Right lobe of liver (tissue), 6 donors: Measurements from ENCODE around the gene ZNF564. TPM values are rescaled to one million over a fixed set of nuclear protein-coding genes. Genes with fewer than 3 reads are reported as not detected.

Experiments
- ATAC-seq, 4 donors: fragments of 200-7000 bp; cut with Tn5 transposase; one replicate each; pipeline ENCODE4 v1.9.1; 2020; ENCODE audit warnings: mild to moderate bottlenecking in 4 of 4, moderate library complexity in 4 of 4
- DNase-seq, 3 donors: peaks; one replicate each; pipeline ENCODE4 v3.0.0-alpha.2; 2020
- H3K27ac ChIP-seq, 3 donors: fragments of 200-600 bp; one replicate each; pipeline ENCODE4 v1.8.0; 2022
- H3K27me3 ChIP-seq, 2 donors: fragments of 200-600 bp; one replicate each; pipeline ENCODE4 v1.8.0; 2022
- H3K36me3 ChIP-seq, 4 donors: fragments of 200-600 bp; sonication (generic) in 1 of 4; one replicate each; pipeline versions ENCODE4 v1.5.1 to v1.8.0; 2017 to 2022; ENCODE audit warnings: control low read depth in 1 of 4
- H3K4me1 ChIP-seq, 4 donors: fragments of 200-600 bp; sonication (generic) in 1 of 4; one replicate each; pipeline versions ENCODE4 v1.5.1 to v1.8.0; 2017 to 2022; ENCODE audit warnings: control low read depth in 1 of 4
- H3K4me3 ChIP-seq, 3 donors: fragments of 200-600 bp; one replicate each; pipeline ENCODE4 v1.8.0; 2022
- H3K9me3 ChIP-seq, 4 donors: fragments of 200-600 bp; sonication (generic) in 1 of 4; one replicate each; pipeline versions ENCODE4 v1.5.1 to v1.8.0; 2017 to 2022; ENCODE audit warnings: control low read depth in 1 of 4
- CTCF ChIP-seq, 4 donors: fragments of 200-600 bp in 3 of 4; fragments of 450-650 bp in 1 of 4; IDR thresholded peaks; one replicate each; pipeline versions ENCODE4 v1.5.1 to v1.8.0; 2016 to 2022; ENCODE audit warnings: antibody characterized with exemption in 4 of 4, mild to moderate bottlenecking in 2 of 4
- POLR2A ChIP-seq: fragments of 450-650 bp; IDR thresholded peaks from one replicate; pipeline ENCODE4 v1.6.1; 2017; ENCODE audit warnings: antibody characterized with exemption, mild to moderate bottlenecking
- WGBS: methylation state at CpG from one replicate; pipeline ENCODE4 v1.1.6; 2018; ENCODE audit warnings: low coverage, low lambda C conversion rate; ENCODE audit not compliant: insufficient coverage; ENCODE audit errors: missing lambda C conversion rate; 5-methylcytosine and 5-hydroxymethylcytosine counted together
- intact Hi-C, 2 donors: fragments of 100-400 bp; cut with DNase I; formaldehyde crosslinking; loops; one replicate each; pipeline versions ENCODE4 v1.11.2 to v1.14.1; 2022
- total RNA-seq, 6 experiments: library from RNA; depleted of rRNA in 2 of 6; stranded (reverse); fragments of >200 nt in 2 of 6; fragmentation: NEBNext Ultra II Directional in 3 of 6; extraction: Animal tissue kit (Norgen Biotek cat#: 25700) in 3 of 6; gene quantifications; one replicate each; pipeline versions ENCODE4 v1.1.0 to v1.2.4, GENCODE V29; 2016 to 2023
- donor health status: DM: no; HTN: yes; CAD: no.
- donor health status: DM: no; HTN: no; CAD: no.
- donor health status: DM: no; HTN: no; CAD: no.
- donor health status: DM: no; HTN: yes; CAD: no.
- donor health status: DM: no; HTN: yes; CAD: no.

ZNF564 gene
- total RNA-seq, 6 experiments from 2014 or later, result 3.1 to 8.1 (median 5.3) TPM

GRCh38 chr19:12485571-12485970, 65.7 kb downstream of the ZNF564 start:
- H3K27ac ChIP-seq, result no peak overlapping the region

GRCh38 chr19:12485052-12485416, 66.2 kb downstream of the ZNF564 start:
- no peak for TF ChIP-seq CTCF (IDR thresholded peaks at IDR 0.05)
- TF ChIP-seq POLR2A, result no peak
- no peaks in the 10 kb centered on the region for H3K27me3 ChIP-seq
- peak overlapping the region; percentile 12 to 60 (median 39) for H3K27ac ChIP-seq
- no peaks in the 10 kb centered on the region for H3K36me3 ChIP-seq
- WGBS, result 2% methylated on average over 8 of the region's 11 CpGs
- intact Hi-C loops, result no loop called here
- no peak for DNase-seq
- H3K4me3 ChIP-seq, result peak overlapping the region; percentile 71 to 97 (median 91)
- ATAC-seq, result peak; percentile 49 to 62 (median 56)
- H3K9me3 ChIP-seq, result no peaks in the 10 kb centered on the region
- no peaks in the 10 kb centered on the region for H3K4me1 ChIP-seq

More at GRCh38 chr19:12485571-12485970, 65.7 kb downstream of the ZNF564 start:
- Histone ChIP-seq H3K4me3 (no peak overlapping the region), H3K9me3 (no peaks in the 10 kb centered on the region), H3K36me3 (no peaks in the 10 kb centered on the region), H3K27me3 (no peaks in the 10 kb centered on the region), H3K4me1 (no peaks in the 10 kb centered on the region)
- ATAC-seq (no peak), DNase-seq (no peak)
- TF ChIP-seq CTCF (IDR thresholded peaks at IDR 0.05) (no peak), POLR2A (no peak)
- intact Hi-C loops, result no loop called here
- 77% methylated on average over 3 of the region's 3 CpGs for whole genome bisulfite sequencing

GRCh38 chr19:12484371-12485051, 66.8 kb downstream of the ZNF564 start, which contains the start of gene ZNF709:
Gene ZNF709 (minus strand): TSS chr19:12484816. CDS start chr19:12484657, 159 bp downstream.
- intact Hi-C loops, result no loop called here
- ATAC-seq, result peak; percentile 99 to 100 (median 100)

GRCh38 chr19:12484011-12484370, 67.3 kb downstream of the ZNF564 start:
- WGBS, result 4% methylated on average over 7 of the region's 13 CpGs
- TF ChIP-seq POLR2A, result no peak
- no peak for TF ChIP-seq CTCF (IDR thresholded peaks at IDR 0.05)
- H3K36me3 ChIP-seq, result no peaks in the 10 kb centered on the region
- intact Hi-C loops, result no loop called here
- H3K27ac ChIP-seq, result peak overlapping the region in 2 of 3 donors; percentile 12 to 60
- ATAC-seq (no peak), DNase-seq (no peak)
- no peaks in the 10 kb centered on the region for H3K27me3 ChIP-seq
- H3K9me3 ChIP-seq, result no peaks in the 10 kb centered on the region
- H3K4me3 ChIP-seq, result peak overlapping the region; percentile 71 to 97 (median 91)
- H3K4me1 ChIP-seq, result no peaks in the 10 kb centered on the region

More at GRCh38 chr19:12484371-12485051, 66.8 kb downstream of the ZNF564 start, which contains the start of gene ZNF709:
- Histone ChIP-seq H3K4me1 (no peaks in the 10 kb centered on the region), H3K27me3 (no peaks in the 10 kb centered on the region), H3K36me3 (no peaks in the 10 kb centered on the region), H3K9me3 (no peaks in the 10 kb centered on the region), H3K27ac (peak within 1 kb of the TSS; percentile 12 to 60 (median 43)), H3K4me3 (peak within 1 kb of the TSS; percentile 71 to 97 (median 91))
- WGBS, result 0% methylated on average over 3 of the region's 53 CpGs
- peak; percentile 88 to 93 (median 91) for DNase-seq
- TF ChIP-seq CTCF (IDR thresholded peaks at IDR 0.05) (no peak), POLR2A (peak; percentile 18)
